Measurements from ENCODE around the gene TTLL5. TPM values are rescaled to one million over a fixed set of nuclear protein-coding genes. Genes with fewer than 3 reads are reported as not detected.
A peak's percentile ranks its signal among the peaks of the same experiment; 100 is the strongest.

Gene TTLL5, protein sequence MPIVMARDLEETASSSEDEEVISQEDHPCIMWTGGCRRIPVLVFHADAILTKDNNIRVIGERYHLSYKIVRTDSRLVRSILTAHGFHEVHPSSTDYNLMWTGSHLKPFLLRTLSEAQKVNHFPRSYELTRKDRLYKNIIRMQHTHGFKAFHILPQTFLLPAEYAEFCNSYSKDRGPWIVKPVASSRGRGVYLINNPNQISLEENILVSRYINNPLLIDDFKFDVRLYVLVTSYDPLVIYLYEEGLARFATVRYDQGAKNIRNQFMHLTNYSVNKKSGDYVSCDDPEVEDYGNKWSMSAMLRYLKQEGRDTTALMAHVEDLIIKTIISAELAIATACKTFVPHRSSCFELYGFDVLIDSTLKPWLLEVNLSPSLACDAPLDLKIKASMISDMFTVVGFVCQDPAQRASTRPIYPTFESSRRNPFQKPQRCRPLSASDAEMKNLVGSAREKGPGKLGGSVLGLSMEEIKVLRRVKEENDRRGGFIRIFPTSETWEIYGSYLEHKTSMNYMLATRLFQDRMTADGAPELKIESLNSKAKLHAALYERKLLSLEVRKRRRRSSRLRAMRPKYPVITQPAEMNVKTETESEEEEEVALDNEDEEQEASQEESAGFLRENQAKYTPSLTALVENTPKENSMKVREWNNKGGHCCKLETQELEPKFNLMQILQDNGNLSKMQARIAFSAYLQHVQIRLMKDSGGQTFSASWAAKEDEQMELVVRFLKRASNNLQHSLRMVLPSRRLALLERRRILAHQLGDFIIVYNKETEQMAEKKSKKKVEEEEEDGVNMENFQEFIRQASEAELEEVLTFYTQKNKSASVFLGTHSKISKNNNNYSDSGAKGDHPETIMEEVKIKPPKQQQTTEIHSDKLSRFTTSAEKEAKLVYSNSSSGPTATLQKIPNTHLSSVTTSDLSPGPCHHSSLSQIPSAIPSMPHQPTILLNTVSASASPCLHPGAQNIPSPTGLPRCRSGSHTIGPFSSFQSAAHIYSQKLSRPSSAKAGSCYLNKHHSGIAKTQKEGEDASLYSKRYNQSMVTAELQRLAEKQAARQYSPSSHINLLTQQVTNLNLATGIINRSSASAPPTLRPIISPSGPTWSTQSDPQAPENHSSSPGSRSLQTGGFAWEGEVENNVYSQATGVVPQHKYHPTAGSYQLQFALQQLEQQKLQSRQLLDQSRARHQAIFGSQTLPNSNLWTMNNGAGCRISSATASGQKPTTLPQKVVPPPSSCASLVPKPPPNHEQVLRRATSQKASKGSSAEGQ (N-terminal part only)
- total RNA-seq = 51.9 and 56.2 TPM in 2 replicates
- long read RNA-seq, full-length matches to known transcripts = 2 of 25 reads
- long read RNA-seq, partial matches to known transcripts = 8 of 25 reads
- long read RNA-seq, other reads (novel, unspliced or antisense) = 15 of 25 reads

DNA sequence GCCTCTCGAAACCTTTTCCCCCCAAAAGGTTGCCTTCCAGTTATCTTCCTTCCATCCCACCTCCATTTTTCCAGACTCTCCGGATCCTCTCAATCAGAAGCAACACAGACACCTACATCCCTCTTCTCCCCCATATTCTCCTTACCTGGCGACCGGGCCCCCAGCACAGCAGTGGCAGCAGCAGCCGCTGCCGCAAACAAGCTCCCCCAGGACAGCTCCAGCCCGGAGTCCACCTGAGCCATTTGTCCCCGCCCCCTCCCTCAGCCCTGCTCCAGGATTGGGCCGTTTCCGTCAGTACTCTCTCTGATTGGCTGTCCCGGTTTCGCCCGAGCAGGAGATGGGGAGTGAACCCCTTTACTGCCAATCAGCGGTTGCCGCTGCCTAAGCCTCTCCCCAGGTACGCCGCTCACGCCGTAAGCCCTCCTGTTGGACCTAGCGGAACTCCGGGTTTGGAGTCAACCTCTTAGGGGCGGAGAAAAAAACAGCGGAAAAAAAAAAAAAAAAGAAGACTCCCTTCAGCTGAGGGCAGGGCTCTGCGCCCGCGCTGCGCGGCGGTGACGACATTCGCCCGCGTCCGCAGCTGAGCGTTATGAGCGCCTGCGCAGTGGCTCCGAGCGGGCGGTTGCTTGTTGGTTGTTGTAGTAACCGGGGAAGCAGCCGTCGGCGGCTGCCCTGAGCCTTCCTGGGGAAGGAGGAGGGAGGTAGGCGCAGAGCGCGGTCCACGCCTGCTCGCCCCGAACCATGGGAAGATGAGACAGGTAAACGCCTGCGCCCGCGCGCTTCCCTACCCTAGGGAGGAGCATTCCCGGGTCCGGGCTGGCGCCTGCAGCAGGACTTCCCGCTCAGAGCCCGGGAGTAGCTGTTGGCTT, at the start of gene TTLL5, which contains the start of gene ERG28:
TTLL5 (plus strand) TSS at position 617 of the 869 bp plus-strand sequence. CDS start 1,904 bp downstream, outside the sequence.
ERG28 (minus strand) TSS at position 247 of the 869 bp plus-strand sequence. CDS start 3,374 bp downstream, outside the sequence.
- TF ChIP-seq, protein P1, sequence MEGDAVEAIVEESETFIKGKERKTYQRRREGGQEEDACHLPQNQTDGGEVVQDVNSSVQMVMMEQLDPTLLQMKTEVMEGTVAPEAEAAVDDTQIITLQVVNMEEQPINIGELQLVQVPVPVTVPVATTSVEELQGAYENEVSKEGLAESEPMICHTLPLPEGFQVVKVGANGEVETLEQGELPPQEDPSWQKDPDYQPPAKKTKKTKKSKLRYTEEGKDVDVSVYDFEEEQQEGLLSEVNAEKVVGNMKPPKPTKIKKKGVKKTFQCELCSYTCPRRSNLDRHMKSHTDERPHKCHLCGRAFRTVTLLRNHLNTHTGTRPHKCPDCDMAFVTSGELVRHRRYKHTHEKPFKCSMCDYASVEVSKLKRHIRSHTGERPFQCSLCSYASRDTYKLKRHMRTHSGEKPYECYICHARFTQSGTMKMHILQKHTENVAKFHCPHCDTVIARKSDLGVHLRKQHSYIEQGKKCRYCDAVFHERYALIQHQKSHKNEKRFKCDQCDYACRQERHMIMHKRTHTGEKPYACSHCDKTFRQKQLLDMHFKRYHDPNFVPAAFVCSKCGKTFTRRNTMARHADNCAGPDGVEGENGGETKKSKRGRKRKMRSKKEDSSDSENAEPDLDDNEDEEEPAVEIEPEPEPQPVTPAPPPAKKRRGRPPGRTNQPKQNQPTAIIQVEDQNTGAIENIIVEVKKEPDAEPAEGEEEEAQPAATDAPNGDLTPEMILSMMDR (IDR thresholded peaks at IDR 0.05; ENCODE audit: unreplicated experiment) = no peak
- Mint-ChIP-seq H3K9me3 (ENCODE audit: low read depth) (no peaks in the 10 kb centered on the region), H3K4me3 (ENCODE audit: low read depth) (peak within 1 kb of the TSS; percentile 94), H3K36me3 (ENCODE audit: insufficient read depth) (peaks cover 2% of the 10 kb centered on the region), H3K4me1 (ENCODE audit: low read depth) (peaks cover 17% of the 10 kb centered on the region), H3K27ac (peak within 1 kb of the TSS; percentile 97), H3K27me3 (no peaks in the 10 kb centered on the region)
- peak; percentile 93 for DNase-seq (ENCODE audit: low spot score, unreplicated experiment)

DNA sequence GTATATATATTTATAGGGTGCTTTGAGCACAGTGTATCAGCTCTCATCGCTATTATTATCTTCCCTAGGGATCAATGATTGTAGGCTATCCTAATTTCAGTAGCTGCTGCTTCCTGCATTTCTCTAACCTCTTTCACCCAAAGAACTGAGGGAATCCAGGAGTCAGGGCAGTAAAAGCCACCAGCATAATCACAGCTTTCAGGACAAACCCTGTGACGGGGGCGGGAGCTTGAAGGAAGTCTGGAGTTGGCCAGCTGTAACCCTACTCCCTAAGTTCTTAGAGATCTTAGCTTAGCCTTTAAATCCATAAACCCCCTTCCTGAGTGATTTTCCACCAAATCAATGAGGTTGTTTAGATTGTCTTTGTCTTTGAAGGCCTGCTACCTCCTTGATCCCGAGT, 48.9 kb upstream of the TTLL5 start:
- Mint-ChIP-seq H3K27ac (no peak overlapping the region), H3K9me3 (ENCODE audit: low read depth) (peaks cover 4% of the 10 kb centered on the region), H3K4me1 (ENCODE audit: low read depth) (peaks cover 7% of the 10 kb centered on the region), H3K36me3 (ENCODE audit: insufficient read depth) (no peaks in the 10 kb centered on the region), H3K27me3 (peaks cover 20% of the 10 kb centered on the region), H3K4me3 (ENCODE audit: low read depth) (no peak overlapping the region)
- TF ChIP-seq, protein P1 (IDR thresholded peaks at IDR 0.05; ENCODE audit: unreplicated experiment) = no peak
- no peak for DNase-seq (ENCODE audit: low spot score, unreplicated experiment)

DNA sequence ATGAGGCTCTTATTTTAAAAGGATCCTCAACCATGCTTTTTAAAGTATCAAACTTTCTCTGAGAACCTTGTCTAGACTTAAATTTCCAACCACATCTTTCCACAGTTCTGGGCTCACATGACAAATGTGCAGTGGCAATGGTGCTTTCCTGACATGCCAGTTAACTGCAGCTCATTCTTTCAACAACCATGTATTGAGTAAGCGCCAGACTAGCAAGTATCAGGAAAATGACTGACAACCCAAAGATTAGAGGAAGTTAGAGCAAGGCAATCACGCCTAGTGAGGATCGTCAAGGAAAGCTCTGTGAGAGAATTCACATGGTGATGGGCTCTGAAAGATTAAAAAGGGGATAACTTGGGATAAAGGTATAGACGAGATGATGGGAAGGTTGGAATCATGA, 46.9 kb upstream of the TTLL5 start:
- Mint-ChIP-seq H3K9me3 (ENCODE audit: low read depth) (peaks cover 4% of the 10 kb centered on the region), H3K27ac (no peak overlapping the region), H3K27me3 (peaks cover 14% of the 10 kb centered on the region), H3K4me1 (ENCODE audit: low read depth) (peaks cover 7% of the 10 kb centered on the region), H3K36me3 (ENCODE audit: insufficient read depth) (no peaks in the 10 kb centered on the region), H3K4me3 (ENCODE audit: low read depth) (no peak overlapping the region)
- TF ChIP-seq, protein P1 (IDR thresholded peaks at IDR 0.05; ENCODE audit: unreplicated experiment) = no peak
- DNase-seq (ENCODE audit: low spot score, unreplicated experiment) = no peak

DNA sequence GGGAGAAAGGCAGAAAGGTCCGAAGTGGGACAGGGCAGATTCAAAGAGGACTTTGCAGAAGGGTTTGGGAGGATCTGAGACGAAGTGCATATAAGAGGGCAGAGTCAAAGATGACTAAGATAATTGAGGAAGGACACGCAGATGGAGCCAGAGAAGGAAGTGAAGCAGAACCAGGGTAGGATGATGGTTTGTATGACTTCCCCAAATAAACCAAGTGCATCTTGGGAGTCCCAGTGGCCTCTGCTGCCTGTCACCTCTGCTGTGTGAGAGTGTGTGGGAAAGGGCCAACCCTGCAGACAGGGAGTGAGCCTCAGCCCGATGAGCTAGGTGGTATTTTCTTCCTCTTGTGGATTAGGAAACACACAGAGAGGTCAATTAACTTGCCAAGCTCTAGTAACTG, 45.8 kb upstream of the TTLL5 start:
- Mint-ChIP-seq H3K27ac (no peak overlapping the region), H3K36me3 (ENCODE audit: insufficient read depth) (no peaks in the 10 kb centered on the region), H3K4me3 (ENCODE audit: low read depth) (no peak overlapping the region), H3K9me3 (ENCODE audit: low read depth) (peaks cover 4% of the 10 kb centered on the region), H3K27me3 (peaks cover 6% of the 10 kb centered on the region), H3K4me1 (ENCODE audit: low read depth) (peaks cover 7% of the 10 kb centered on the region)
- TF ChIP-seq, protein P1 (IDR thresholded peaks at IDR 0.05; ENCODE audit: unreplicated experiment) = no peak
- DNase-seq (ENCODE audit: low spot score, unreplicated experiment) = no peak
